ENCODE measurements around the gene CFAP65.
A peak's percentile ranks its signal among the peaks of the same experiment; 100 is the strongest.

Gene CFAP65

DNA sequence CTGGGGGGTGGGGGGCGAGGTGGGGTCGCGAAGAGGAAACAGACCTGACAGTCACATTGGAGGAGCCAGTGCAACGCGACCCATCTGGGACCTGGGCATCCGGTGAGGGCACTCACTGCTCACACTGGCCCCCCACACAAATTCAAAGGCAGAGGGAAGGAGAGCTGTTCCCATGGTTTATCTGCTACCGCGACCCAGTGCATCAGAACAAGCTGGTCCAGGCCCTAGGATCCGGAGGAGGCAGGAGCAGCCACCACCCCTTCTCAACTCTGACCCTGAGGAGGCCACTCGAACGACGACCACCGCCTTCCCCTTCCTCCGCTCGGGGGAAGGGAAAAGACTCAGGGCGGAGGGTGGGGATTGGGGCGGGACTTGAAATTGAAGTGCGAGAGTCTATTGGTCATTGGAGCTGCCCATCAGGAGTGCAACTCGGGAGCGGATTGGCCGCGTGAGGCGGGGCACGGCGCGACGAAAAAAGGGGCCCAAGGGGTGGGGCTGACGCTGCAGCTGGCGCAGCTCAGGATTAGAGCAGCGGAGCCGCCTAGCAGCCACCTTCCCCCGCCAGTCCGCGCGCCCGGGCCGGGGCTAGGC, 82.1 kb downstream of the CFAP65 start, which contains the start of gene CDK5R2:
Gene CDK5R2, plus strand, starts transcription at position 526 of the 591 bp plus-strand sequence. CDS start 155 bp downstream, outside the sequence.
- Histone ChIP-seq H3K36me3 (ENCODE audit: control insufficient read depth in 2 of 2, insufficient read depth in 2 of 2, low read length in 2 of 2) (no peaks in the 10 kb centered on the region), H3K27ac (ENCODE audit: low read depth in 2 of 2, low read length in 2 of 2) (no peak within 1 kb of the TSS), H3K27me3 (ENCODE audit: control insufficient read depth in 2 of 2, insufficient read depth in 2 of 2, low read length in 2 of 2) (peaks cover 48 to 78% of the 10 kb centered on the region in 2 donors), H3K4me1 (ENCODE audit: control insufficient read depth in 2 of 2, insufficient read depth in 2 of 2, low read length in 2 of 2) (peaks cover 2 to 4% of the 10 kb centered on the region in 2 donors), H3K4me3 (ENCODE audit: low read length in 2 of 2) (peak within 1 kb of the TSS; percentile 33 to 56), H3K9ac (ENCODE audit: low read depth in 1 of 2, low read length in 2 of 2) (no peak within 1 kb of the TSS), H3K9me3 (ENCODE audit: control insufficient read depth in 2 of 2, low read length in 2 of 2) (no peaks in the 10 kb centered on the region)

DNA sequence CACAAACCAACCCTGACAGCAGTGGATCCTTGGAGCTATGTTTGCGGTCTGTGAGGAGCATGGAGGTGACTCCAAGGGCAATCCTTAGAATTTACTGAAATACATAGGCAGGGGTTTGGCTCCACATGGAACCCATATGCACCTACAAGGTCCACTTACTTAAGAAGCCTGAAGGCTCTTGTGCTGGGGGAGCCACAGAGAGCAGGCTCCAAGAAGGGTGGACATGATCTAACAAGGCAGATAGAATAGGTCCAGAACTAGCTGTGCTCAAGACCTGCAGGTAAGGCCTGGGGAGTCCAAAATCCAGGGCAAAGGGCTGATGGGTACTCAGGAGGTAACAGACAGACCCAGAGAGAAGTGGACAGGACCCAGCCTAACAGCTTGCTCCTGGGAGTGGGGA, 83.0 kb downstream of the CFAP65 start:
- H3K27ac ChIP-seq (ENCODE audit: low read depth in 2 of 2, low read length in 2 of 2), result no peak overlapping the region
- no peaks in the 10 kb centered on the region for H3K36me3 ChIP-seq (ENCODE audit: control insufficient read depth in 2 of 2, insufficient read depth in 2 of 2, low read length in 2 of 2)
- no peaks in the 10 kb centered on the region for H3K9me3 ChIP-seq (ENCODE audit: control insufficient read depth in 2 of 2, low read length in 2 of 2)
- no peak overlapping the region for H3K4me3 ChIP-seq (ENCODE audit: low read length in 2 of 2)
- H3K27me3 ChIP-seq (ENCODE audit: control insufficient read depth in 2 of 2, insufficient read depth in 2 of 2, low read length in 2 of 2), result peaks cover 38 to 69% of the 10 kb centered on the region in 2 donors
- peaks cover 2 to 4% of the 10 kb centered on the region in 2 donors for H3K4me1 ChIP-seq (ENCODE audit: control insufficient read depth in 2 of 2, insufficient read depth in 2 of 2, low read length in 2 of 2)
- no peak overlapping the region for H3K9ac ChIP-seq (ENCODE audit: low read depth in 1 of 2, low read length in 2 of 2)

DNA sequence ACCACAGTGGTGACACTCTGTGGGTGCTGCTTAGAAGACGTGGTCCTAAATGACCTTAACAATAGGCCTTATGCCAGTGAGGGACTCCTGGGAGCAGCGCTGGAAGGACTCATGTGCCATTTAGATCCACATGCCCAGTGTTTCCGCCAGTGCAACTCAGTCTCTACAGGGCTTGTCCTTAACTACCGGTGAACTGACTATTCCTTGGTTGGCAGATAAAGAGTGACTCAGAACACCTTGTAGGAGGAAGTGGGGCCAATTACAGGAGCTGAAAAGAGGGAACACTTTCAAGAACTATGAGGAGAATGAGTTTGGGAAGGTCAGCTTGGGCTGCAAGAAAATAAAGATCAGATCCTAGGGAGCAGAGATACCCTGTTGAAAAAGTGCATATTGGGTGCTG, 83.6 kb downstream of the CFAP65 start:
- Histone ChIP-seq H3K9me3 (ENCODE audit: control insufficient read depth in 2 of 2, low read length in 2 of 2) (no peaks in the 10 kb centered on the region), H3K36me3 (ENCODE audit: control insufficient read depth in 2 of 2, insufficient read depth in 2 of 2, low read length in 2 of 2) (no peaks in the 10 kb centered on the region), H3K4me1 (ENCODE audit: control insufficient read depth in 2 of 2, insufficient read depth in 2 of 2, low read length in 2 of 2) (peaks cover 2 to 4% of the 10 kb centered on the region in 2 donors), H3K4me3 (ENCODE audit: low read length in 2 of 2) (no peak overlapping the region), H3K27ac (ENCODE audit: low read depth in 2 of 2, low read length in 2 of 2) (no peak overlapping the region), H3K27me3 (ENCODE audit: control insufficient read depth in 2 of 2, insufficient read depth in 2 of 2, low read length in 2 of 2) (peaks cover 32 to 63% of the 10 kb centered on the region in 2 donors), H3K9ac (ENCODE audit: low read depth in 1 of 2, low read length in 2 of 2) (no peak overlapping the region)

DNA sequence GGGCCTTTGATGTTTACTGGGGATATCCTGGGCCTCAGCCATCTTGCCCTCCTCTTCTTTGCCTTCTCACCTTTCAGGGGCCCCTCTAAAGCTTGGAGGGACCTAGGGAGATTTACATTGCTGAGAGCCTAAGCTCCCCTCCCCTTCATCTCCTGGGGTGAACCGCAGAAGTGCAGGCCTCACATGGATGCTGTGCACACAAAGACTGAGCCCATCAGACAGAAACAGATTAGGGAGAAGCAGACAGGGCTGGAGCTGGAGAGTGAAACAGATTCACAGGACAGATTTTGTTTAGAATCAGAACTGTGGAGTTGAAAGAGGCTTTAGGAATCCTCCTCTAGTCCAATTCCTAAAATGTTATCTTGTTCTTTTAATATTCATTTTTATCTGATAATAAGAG, 85.3 kb downstream of the CFAP65 start:
- Histone ChIP-seq H3K4me1 (ENCODE audit: control insufficient read depth in 2 of 2, insufficient read depth in 2 of 2, low read length in 2 of 2) (peaks cover 2 to 4% of the 10 kb centered on the region in 2 donors), H3K4me3 (ENCODE audit: low read length in 2 of 2) (no peak overlapping the region), H3K27ac (ENCODE audit: low read depth in 2 of 2, low read length in 2 of 2) (no peak overlapping the region), H3K9me3 (ENCODE audit: control insufficient read depth in 2 of 2, low read length in 2 of 2) (no peaks in the 10 kb centered on the region), H3K9ac (ENCODE audit: low read depth in 1 of 2, low read length in 2 of 2) (no peak overlapping the region), H3K27me3 (ENCODE audit: control insufficient read depth in 2 of 2, insufficient read depth in 2 of 2, low read length in 2 of 2) (peaks cover 25 to 52% of the 10 kb centered on the region in 2 donors), H3K36me3 (ENCODE audit: control insufficient read depth in 2 of 2, insufficient read depth in 2 of 2, low read length in 2 of 2) (no peaks in the 10 kb centered on the region)

DNA sequence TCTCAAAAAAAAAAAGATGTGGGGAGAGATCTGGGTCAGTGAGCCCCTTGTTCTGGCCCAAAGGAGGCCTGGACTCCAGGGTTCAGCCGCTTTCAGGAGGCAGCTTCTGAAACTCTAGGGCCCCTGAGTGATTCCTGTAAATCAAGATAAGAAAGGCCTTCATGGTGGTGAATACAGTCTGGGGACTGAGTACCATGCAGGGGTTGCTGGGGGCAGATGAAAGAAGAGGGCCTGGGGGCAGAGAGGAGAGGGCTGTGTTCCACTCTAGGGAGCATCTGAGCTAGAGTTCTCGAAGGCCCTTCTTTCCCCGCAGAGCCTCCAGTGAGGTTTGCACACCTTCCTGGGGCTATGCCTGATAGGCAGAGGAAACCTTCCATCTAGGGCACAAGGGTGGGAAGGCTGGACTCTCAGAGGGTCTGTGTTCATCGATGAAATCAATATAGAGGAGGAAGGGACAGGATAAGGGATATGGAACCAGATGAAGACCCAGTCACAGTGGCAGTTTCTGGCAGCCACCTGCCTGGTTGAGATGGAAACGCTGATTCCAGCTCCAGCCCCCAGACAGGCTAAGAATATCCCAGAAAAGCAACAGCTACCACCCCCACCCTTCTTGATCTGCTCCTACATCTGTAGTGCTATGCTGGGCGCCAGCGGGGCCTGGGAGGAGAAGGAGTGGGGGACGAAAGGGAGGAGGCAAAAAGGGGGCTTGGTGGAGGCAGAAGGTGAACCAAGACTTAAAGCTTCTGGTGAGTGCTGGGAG, 86.6 kb downstream of the CFAP65 start:
- Histone ChIP-seq H3K4me3 (ENCODE audit: low read length in 2 of 2) (no peak overlapping the region), H3K27me3 (ENCODE audit: control insufficient read depth in 2 of 2, insufficient read depth in 2 of 2, low read length in 2 of 2) (peaks cover 21 to 40% of the 10 kb centered on the region in 2 donors), H3K27ac (ENCODE audit: low read depth in 2 of 2, low read length in 2 of 2) (no peak overlapping the region), H3K4me1 (ENCODE audit: control insufficient read depth in 2 of 2, insufficient read depth in 2 of 2, low read length in 2 of 2) (peaks cover 0 to under 1% of the 10 kb centered on the region in 2 donors), H3K36me3 (ENCODE audit: control insufficient read depth in 2 of 2, insufficient read depth in 2 of 2, low read length in 2 of 2) (no peaks in the 10 kb centered on the region), H3K9me3 (ENCODE audit: control insufficient read depth in 2 of 2, low read length in 2 of 2) (no peaks in the 10 kb centered on the region), H3K9ac (ENCODE audit: low read depth in 1 of 2, low read length in 2 of 2) (no peak overlapping the region)

DNA sequence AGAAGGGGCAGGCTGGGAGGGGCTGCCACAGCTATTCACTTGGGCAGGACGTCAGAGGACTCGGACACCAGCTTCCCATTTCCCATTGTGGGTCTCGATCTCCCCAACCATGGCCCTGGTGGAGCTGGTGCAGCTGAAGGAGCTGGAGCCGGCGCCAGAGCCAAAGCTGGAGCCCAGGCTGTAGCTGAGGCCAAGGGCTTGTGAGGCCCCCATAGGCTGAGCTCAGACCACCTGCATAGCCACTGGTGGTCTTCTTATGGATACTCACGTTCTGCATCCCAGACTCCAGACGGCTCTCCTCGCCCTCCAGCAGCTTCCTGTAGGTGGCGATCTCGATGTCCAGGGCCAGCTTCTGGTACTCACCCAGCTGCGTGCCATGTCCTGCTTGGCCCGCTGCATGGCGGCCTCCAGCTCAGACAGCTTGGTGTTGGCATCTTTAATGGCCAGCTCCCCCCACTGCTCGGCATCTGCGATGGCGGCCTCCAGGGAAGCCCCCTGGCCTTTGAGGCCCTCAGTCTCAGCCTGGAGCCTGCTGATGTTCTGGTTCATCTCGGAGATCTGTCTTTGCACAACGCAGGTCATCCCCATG, 87.9 kb downstream of the CFAP65 start:
- H3K9ac ChIP-seq (ENCODE audit: low read depth in 1 of 2, low read length in 2 of 2), result no peak overlapping the region
- peaks cover 15 to 28% of the 10 kb centered on the region in 2 donors for H3K27me3 ChIP-seq (ENCODE audit: control insufficient read depth in 2 of 2, insufficient read depth in 2 of 2, low read length in 2 of 2)
- no peaks in the 10 kb centered on the region for H3K4me1 ChIP-seq (ENCODE audit: control insufficient read depth in 2 of 2, insufficient read depth in 2 of 2, low read length in 2 of 2)
- no peak overlapping the region for H3K27ac ChIP-seq (ENCODE audit: low read depth in 2 of 2, low read length in 2 of 2)
- H3K4me3 ChIP-seq (ENCODE audit: low read length in 2 of 2), result no peak overlapping the region
- H3K36me3 ChIP-seq (ENCODE audit: control insufficient read depth in 2 of 2, insufficient read depth in 2 of 2, low read length in 2 of 2), result no peaks in the 10 kb centered on the region
- H3K9me3 ChIP-seq (ENCODE audit: control insufficient read depth in 2 of 2, low read length in 2 of 2), result no peaks in the 10 kb centered on the region

Measured in mucosa of rectum (tissue), 2 donors.